IMR-90 (cell line): Measurements from ENCODE around the gene MACC1.

ENCODE experiments used
- BHLHE40 ChIP-seq: fragments of 150-350 bp; IDR thresholded peaks from 2 replicates; pipeline ENCODE4 v1.6.1; 2016; ENCODE audit warnings: mild to moderate bottlenecking, low read depth, low read length
- CEBPB ChIP-seq: IDR thresholded peaks from 2 replicates; pipeline ENCODE4 v1.6.1; 2012; ENCODE audit warnings: low read depth, low read length, improper control_type of control experiment
- CHD1 ChIP-seq: IDR thresholded peaks from 2 replicates; pipeline ENCODE4 v1.6.1; 2012; ENCODE audit warnings: low read depth, low read length, improper control_type of control experiment
- FOS ChIP-seq: fragments of 150-350 bp; IDR thresholded peaks from 2 replicates; pipeline ENCODE4 v1.6.1; 2016; ENCODE audit warnings: low read depth, low read length
- MAFK ChIP-seq: IDR thresholded peaks from 2 replicates; pipeline ENCODE4 v1.6.1; 2012; ENCODE audit warnings: low read depth, low read length, improper control_type of control experiment
- MAZ ChIP-seq: IDR thresholded peaks from 2 replicates; pipeline ENCODE4 v1.6.1; 2012; ENCODE audit warnings: low read depth, mild to moderate bottlenecking, low read length, improper control_type of control experiment, moderate library complexity, borderline replicate concordance
- POLR2A ChIP-seq: IDR thresholded peaks from 2 replicates; pipeline ENCODE4 v1.6.1; 2012; ENCODE audit warnings: mild to moderate bottlenecking, low read depth, low read length
- RAD21 ChIP-seq: IDR thresholded peaks from 2 replicates; pipeline ENCODE4 v1.6.1; 2012; ENCODE audit warnings: low read length, improper control_type of control experiment
- RCOR1 ChIP-seq: IDR thresholded peaks from 2 replicates; pipeline ENCODE4 v1.6.1; 2012; ENCODE audit warnings: mild to moderate bottlenecking, low read length, improper control_type of control experiment; ENCODE audit not compliant: insufficient replicate concordance
- RFX5 ChIP-seq: IDR thresholded peaks from 2 replicates; pipeline ENCODE4 v1.8.0; 2012; ENCODE audit warnings: low read depth, mild to moderate bottlenecking, low read length, moderate library complexity
- SMC3 ChIP-seq: fragments of 150-350 bp; IDR thresholded peaks from 2 replicates; pipeline ENCODE4 v1.6.1; 2016; ENCODE audit warnings: low read depth, mild to moderate bottlenecking, antibody characterized with exemption, low read length, moderate library complexity
- TF ChIP-seq, protein P1 (sequence below): conservative IDR thresholded peaks from 2 replicates; pipeline ENCODE4 v1.5.1; 2012; ENCODE audit warnings: mild to moderate bottlenecking, low read depth, low read length, improper control_type of control experiment
- TF ChIP-seq, protein P2 (sequence below): fragments of 150-350 bp; IDR thresholded peaks from 2 replicates; pipeline ENCODE4 v1.6.1; 2016; ENCODE audit warnings: low read depth, mild to moderate bottlenecking, low read length, moderate library complexity, borderline replicate concordance
- TF ChIP-seq, protein P3 (sequence below): fragments of 150-350 bp; IDR thresholded peaks from 2 replicates; pipeline ENCODE4 v1.6.1; 2017; ENCODE audit warnings: mild to moderate bottlenecking, antibody characterized with exemption, low read length, low read depth

DNA sequence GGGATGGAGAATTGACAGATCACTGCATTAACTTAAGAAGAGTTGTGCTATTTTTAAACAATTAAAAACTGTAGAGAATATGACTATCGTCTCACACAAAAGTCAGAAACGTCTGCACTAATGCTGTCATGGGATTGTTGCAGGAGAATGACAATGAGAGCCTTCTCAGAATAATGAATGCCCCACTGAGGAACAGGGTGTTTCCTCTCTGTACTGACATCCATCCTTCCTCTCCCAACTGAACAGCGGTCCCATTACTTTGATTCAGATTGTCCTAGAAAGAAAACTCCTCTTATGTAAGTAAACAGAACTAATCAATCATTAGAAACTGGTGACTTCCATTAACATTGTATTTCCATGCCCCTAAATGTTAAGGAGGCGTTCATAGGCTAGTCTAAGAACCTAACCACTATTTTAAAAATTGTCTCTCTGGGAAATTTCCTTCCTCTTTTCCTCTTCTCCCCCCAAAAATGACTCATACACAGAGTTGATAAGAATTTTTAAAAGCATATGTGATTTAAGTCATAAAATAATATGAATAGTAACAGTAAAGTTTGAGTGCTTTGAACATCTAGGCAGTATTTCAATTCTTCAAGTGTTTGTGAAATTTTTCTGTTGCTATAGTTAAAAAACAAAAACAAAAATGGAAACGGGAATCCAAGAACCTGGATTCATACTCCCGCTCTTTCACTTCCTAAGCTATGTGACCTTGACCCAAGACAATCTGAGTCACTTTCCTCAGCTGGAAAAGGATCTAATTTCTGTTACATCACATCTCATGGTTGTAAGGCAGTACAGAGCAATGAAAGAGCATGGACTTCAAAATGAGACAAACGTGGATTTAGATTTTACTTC, 12.7 kb upstream of the MACC1 start:
- TF ChIP-seq POLR2A (no peak), RCOR1 (no peak), FOS (peak; percentile 42; the same call in 1 of the 2 replicates), SMC3 (no peak), RFX5 (no peak), BHLHE40 (no peak), CHD1 (no peak), RAD21 (no peak), CEBPB (peak; percentile 62), MAFK (no peak), MAZ (no peak)
- TF ChIP-seq, protein P1, sequence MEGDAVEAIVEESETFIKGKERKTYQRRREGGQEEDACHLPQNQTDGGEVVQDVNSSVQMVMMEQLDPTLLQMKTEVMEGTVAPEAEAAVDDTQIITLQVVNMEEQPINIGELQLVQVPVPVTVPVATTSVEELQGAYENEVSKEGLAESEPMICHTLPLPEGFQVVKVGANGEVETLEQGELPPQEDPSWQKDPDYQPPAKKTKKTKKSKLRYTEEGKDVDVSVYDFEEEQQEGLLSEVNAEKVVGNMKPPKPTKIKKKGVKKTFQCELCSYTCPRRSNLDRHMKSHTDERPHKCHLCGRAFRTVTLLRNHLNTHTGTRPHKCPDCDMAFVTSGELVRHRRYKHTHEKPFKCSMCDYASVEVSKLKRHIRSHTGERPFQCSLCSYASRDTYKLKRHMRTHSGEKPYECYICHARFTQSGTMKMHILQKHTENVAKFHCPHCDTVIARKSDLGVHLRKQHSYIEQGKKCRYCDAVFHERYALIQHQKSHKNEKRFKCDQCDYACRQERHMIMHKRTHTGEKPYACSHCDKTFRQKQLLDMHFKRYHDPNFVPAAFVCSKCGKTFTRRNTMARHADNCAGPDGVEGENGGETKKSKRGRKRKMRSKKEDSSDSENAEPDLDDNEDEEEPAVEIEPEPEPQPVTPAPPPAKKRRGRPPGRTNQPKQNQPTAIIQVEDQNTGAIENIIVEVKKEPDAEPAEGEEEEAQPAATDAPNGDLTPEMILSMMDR, result no peak
- TF ChIP-seq, protein P2, sequence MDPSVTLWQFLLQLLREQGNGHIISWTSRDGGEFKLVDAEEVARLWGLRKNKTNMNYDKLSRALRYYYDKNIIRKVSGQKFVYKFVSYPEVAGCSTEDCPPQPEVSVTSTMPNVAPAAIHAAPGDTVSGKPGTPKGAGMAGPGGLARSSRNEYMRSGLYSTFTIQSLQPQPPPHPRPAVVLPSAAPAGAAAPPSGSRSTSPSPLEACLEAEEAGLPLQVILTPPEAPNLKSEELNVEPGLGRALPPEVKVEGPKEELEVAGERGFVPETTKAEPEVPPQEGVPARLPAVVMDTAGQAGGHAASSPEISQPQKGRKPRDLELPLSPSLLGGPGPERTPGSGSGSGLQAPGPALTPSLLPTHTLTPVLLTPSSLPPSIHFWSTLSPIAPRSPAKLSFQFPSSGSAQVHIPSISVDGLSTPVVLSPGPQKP, result no peak
- TF ChIP-seq, protein P3, sequence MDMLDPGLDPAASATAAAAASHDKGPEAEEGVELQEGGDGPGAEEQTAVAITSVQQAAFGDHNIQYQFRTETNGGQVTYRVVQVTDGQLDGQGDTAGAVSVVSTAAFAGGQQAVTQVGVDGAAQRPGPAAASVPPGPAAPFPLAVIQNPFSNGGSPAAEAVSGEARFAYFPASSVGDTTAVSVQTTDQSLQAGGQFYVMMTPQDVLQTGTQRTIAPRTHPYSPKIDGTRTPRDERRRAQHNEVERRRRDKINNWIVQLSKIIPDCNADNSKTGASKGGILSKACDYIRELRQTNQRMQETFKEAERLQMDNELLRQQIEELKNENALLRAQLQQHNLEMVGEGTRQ, result no peak
